Esophagus squamous epithelium (tissue), 5 donors: Measurements from ENCODE around the gene ARHGDIB. TPM values are rescaled to one million over a fixed set of nuclear protein-coding genes. Genes with fewer than 3 reads are reported as not detected.

Experiments used
- DNase-seq: peaks from one replicate; lab custom pipeline; 2025; lab: John Stamatoyannopoulos, UW
- H3K27ac ChIP-seq, 4 donors: fragments of 200-600 bp; sonication (generic); one replicate each; pipeline ENCODE4 v1.5.1; 2016 to 2019; ENCODE audit warnings: mild to moderate bottlenecking in 1 of 4
- H3K27me3 ChIP-seq, 4 donors: fragments of 200-600 bp; sonication (generic); 1 replicate in 3 of 4; 2 replicates in 1 of 4; pipeline versions ENCODE4 v1.5.1 to v1.6.0; 2017 to 2021; ENCODE audit warnings: antibody characterized with exemption in 1 of 4
- H3K36me3 ChIP-seq, 3 donors: fragments of 200-600 bp; sonication (generic); one replicate each; pipeline ENCODE4 v1.5.1; 2016 to 2019
- H3K4me1 ChIP-seq, 3 donors: fragments of 200-600 bp; sonication (generic); one replicate each; pipeline ENCODE4 v1.5.1; 2017 to 2019
- H3K4me3 ChIP-seq, 4 donors: fragments of 200-600 bp; sonication (generic); 1 replicate in 3 of 4; 2 replicates in 1 of 4; pipeline ENCODE4 v1.5.1; 2016 to 2019; ENCODE audit warnings: mild to moderate bottlenecking in 2 of 4, moderate library complexity in 1 of 4
- H3K9me3 ChIP-seq, 3 donors: fragments of 200-600 bp; sonication (generic); one replicate each; pipeline ENCODE4 v1.5.1; 2016 to 2019
- CTCF ChIP-seq, 6 experiments: fragments of 450-650 bp in 4 of 6; fragments of 200-600 bp in 2 of 6; sonication (generic) in 2 of 6; IDR thresholded peaks; one replicate each; pipeline ENCODE4 v1.5.1; 2016 to 2019; ENCODE audit warnings: antibody characterized with exemption in 6 of 6, mild to moderate bottlenecking in 4 of 6, moderate library complexity in 4 of 6
- POLR2A ChIP-seq, 4 donors: fragments of 450-650 bp; IDR thresholded peaks; one replicate each; pipeline ENCODE4 v1.6.1; 2017; ENCODE audit warnings: antibody characterized with exemption in 4 of 4, mild to moderate bottlenecking in 4 of 4, moderate library complexity in 3 of 4
- WGBS, 2 donors: methylation state at CpG; one replicate each; pipeline ENCODE4 v1.1.5; 2018; 5-methylcytosine and 5-hydroxymethylcytosine counted together
- intact Hi-C: fragments of 100-400 bp; cut with DNase I; formaldehyde crosslinking; loops from one replicate; pipeline ENCODE4 v1.15.0; 2022
- total RNA-seq, 4 donors: library from RNA; depleted of rRNA; stranded (reverse); fragments of >200 nt; gene quantifications; one replicate each; pipeline ENCODE4 v1.1.0, GENCODE V29; 2016
- donor health status: DM: yes; HTN: yes; CAD: no.

ARHGDIB gene
- total RNA-seq, 4 donors from 2014 or later = 17.2 to 91.1 (median 62.0) TPM

- WGBS, 2 donors = 30 to 41% methylated on average over 7 of the region's 7 CpGs
- Histone ChIP-seq H3K27me3 (no peaks in the 10 kb centered on the region), H3K36me3 (peaks cover 0 to 6% (median 4%) of the 10 kb centered on the region in 3 donors), H3K27ac (peak overlapping the region; percentile 32 to 83 (median 80)), H3K9me3 (no peaks in the 10 kb centered on the region), H3K4me3 (peak overlapping the region in 1 of 4 donors; percentile 29), H3K4me1 (peaks cover 8 to 78% (median 35%) of the 10 kb centered on the region in 3 donors)
- DNase-seq = no peak
- intact Hi-C loops = no loop called here
- TF ChIP-seq CTCF (IDR thresholded peaks at IDR 0.05) = no peak
These were observed 9.0 kb downstream of the ARHGDIB start for GRCh38 chr12:14952299-14952921.

- H3K27ac ChIP-seq = peak overlapping the region; percentile 32 to 86 (median 80)
- WGBS, 2 donors = 38 to 50% methylated on average over 1 of the region's 1 CpG
- H3K27me3 ChIP-seq = no peaks in the 10 kb centered on the region
- peaks cover 8 to 78% (median 40%) of the 10 kb centered on the region in 3 donors for H3K4me1 ChIP-seq
- peaks cover 0 to 12% (median 4%) of the 10 kb centered on the region in 3 donors for H3K36me3 ChIP-seq
- no peaks in the 10 kb centered on the region for H3K9me3 ChIP-seq
- intact Hi-C loops = no loop called here
- DNase-seq = no peak
- TF ChIP-seq CTCF (IDR thresholded peaks at IDR 0.05) = no peak
- TF ChIP-seq POLR2A (IDR thresholded peaks at IDR 0.05) = no peak
- H3K4me3 ChIP-seq = no peak overlapping the region
These were observed 9.6 kb downstream of the ARHGDIB start for GRCh38 chr12:14951851-14952250.

- no peak for TF ChIP-seq CTCF (IDR thresholded peaks at IDR 0.05)
- TF ChIP-seq POLR2A (IDR thresholded peaks at IDR 0.05) = no peak
- Histone ChIP-seq H3K36me3 (peaks cover 0 to 17% (median 4%) of the 10 kb centered on the region in 3 donors), H3K4me3 (no peak overlapping the region), H3K27ac (peak overlapping the region; percentile 32 to 86 (median 80)), H3K9me3 (no peaks in the 10 kb centered on the region), H3K4me1 (peaks cover 8 to 78% (median 46%) of the 10 kb centered on the region in 3 donors), H3K27me3 (no peaks in the 10 kb centered on the region)
- intact Hi-C loops = no loop called here
- no peak for DNase-seq
- 55 to 60% methylated on average over 6 of the region's 6 CpGs for WGBS, 2 donors
These were observed 10.2 kb downstream of the ARHGDIB start for GRCh38 chr12:14950982-14951746.

DNA sequence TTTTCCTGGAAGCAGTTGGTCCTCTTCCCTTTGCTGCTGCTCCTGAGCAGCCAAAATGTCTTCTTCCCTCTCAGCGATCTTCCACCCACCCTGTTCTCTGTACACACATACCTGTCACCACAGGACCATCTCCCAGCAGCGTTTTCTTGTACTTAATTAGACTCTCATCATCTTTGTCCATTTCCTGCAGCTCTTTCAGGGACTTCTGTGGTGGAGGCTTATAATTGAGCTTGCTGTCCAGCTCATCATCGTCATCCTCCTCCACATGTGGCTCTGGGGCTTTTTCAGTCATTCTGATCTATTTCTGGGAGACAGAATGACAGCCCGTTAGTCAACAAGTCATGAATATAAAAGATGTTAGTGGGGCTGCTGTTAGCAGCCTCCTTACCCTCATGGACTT lies 11.0 kb downstream of the ARHGDIB start:
- TF ChIP-seq POLR2A (IDR thresholded peaks at IDR 0.05) (no peak), CTCF (IDR thresholded peaks at IDR 0.05) (no peak)
- Histone ChIP-seq H3K4me1 (peaks cover 8 to 84% (median 46%) of the 10 kb centered on the region in 3 donors), H3K27ac (peak overlapping the region in 3 of 4 donors; percentile 23 to 80 (median 79)), H3K4me3 (no peak overlapping the region), H3K27me3 (no peaks in the 10 kb centered on the region), H3K9me3 (no peaks in the 10 kb centered on the region), H3K36me3 (peaks cover 0 to 23% (median 4%) of the 10 kb centered on the region in 3 donors)
- DNase-seq = no peak
- WGBS, 2 donors = 58 to 74% methylated on average over 4 of the region's 4 CpGs
- intact Hi-C loops = no loop called here

- intact Hi-C loops = no loop called here
- DNase-seq = no peak
- H3K9me3 ChIP-seq = no peaks in the 10 kb centered on the region
- H3K4me1 ChIP-seq = peaks cover 8 to 84% (median 46%) of the 10 kb centered on the region in 3 donors
- TF ChIP-seq POLR2A (IDR thresholded peaks at IDR 0.05) (no peak), CTCF (IDR thresholded peaks at IDR 0.05) (no peak)
- no peak overlapping the region for H3K4me3 ChIP-seq
- peak overlapping the region; percentile 14 to 80 (median 67) for H3K27ac ChIP-seq
- no peaks in the 10 kb centered on the region for H3K27me3 ChIP-seq
- 75 to 89% methylated on average over 5 of the region's 5 CpGs for WGBS, 2 donors
- peaks cover 0 to 31% (median 4%) of the 10 kb centered on the region in 3 donors for H3K36me3 ChIP-seq
These were observed 11.8 kb downstream of the ARHGDIB start for GRCh38 chr12:14949631-14950030.
